Measurements from ENCODE around the gene PAGR1. TPM values are rescaled to one million over a fixed set of nuclear protein-coding genes. Genes with fewer than 3 reads are reported as not detected.
"Not testable (repeated sequence)": the region's sequence is repeated elsewhere in the genome, so short reads cannot be mapped to it uniquely, and the experiment has no call there.

PAGR1 gene
- total RNA-seq, 1 donor from 2014 or later = 47.2 TPM

GRCh38 chr16:29790183-29790948 lies 25.6 kb upstream of the PAGR1 start, which contains the start of gene KIF22:
Gene KIF22 (plus strand): TSS chr16:29790751. CDS start chr16:29790760, 9 bp downstream.
- H3K36me3 Mint-ChIP-seq = peaks cover 12% of the 10 kb centered on the region
- Histone ChIP-seq H3K4me3 (peak within 1 kb of the TSS; percentile 95), H2AFZ (replicated peaks) (peak within 1 kb of the TSS; percentile 85), H4K20me1 (ENCODE audit: low read depth) (peaks cover 30% of the 10 kb centered on the region), H3K79me2 (ENCODE audit: low read depth) (peaks cover 48% of the 10 kb centered on the region), H3K36me3 (no peaks in the 10 kb centered on the region), H3K9ac (peak within 1 kb of the TSS; percentile 74), H3K4me2 (peak within 1 kb of the TSS; percentile 99), H3K4me1 (peaks cover 18% of the 10 kb centered on the region), H3F3A (ENCODE audit: low read depth) (peaks cover 12% of the 10 kb centered on the region), H3K27me3 (no peaks in the 10 kb centered on the region), H3K27ac (no peak within 1 kb of the TSS), H3K9me3 (ENCODE audit: low read depth) (no peaks in the 10 kb centered on the region)
- peak; percentile 100 for DNase-seq (ENCODE audit: low spot score)
- peak within 1 kb of the TSS; percentile 97 for H3K4me3 Mint-ChIP-seq
- H3K27me3 Mint-ChIP-seq (ENCODE audit: insufficient read depth, low read depth) = peaks cover 8% of the 10 kb centered on the region
- H3K4me1 Mint-ChIP-seq = peaks cover 32% of the 10 kb centered on the region
- peaks cover 2% of the 10 kb centered on the region for H3K9me3 Mint-ChIP-seq
- H3K27ac Mint-ChIP-seq = peak within 1 kb of the TSS; percentile 98
- TF ChIP-seq CTCF (IDR thresholded peaks at IDR 0.05) = peak; percentile 73
- no peak for TF ChIP-seq EZH2phosphoT487 (IDR thresholded peaks at IDR 0.05)
- no peak for TF ChIP-seq EZH2 (IDR thresholded peaks at IDR 0.05)

- H3K4me1 Mint-ChIP-seq = peaks cover 31% of the 10 kb centered on the region
- H3K9me3 Mint-ChIP-seq = no peaks in the 10 kb centered on the region
- TF ChIP-seq EZH2phosphoT487 (IDR thresholded peaks at IDR 0.05) (no peak), EZH2 (IDR thresholded peaks at IDR 0.05) (no peak), CTCF (IDR thresholded peaks at IDR 0.05) (no peak)
- H3K4me3 Mint-ChIP-seq = peak overlapping the region; percentile 97
- Histone ChIP-seq H3K27ac (no peak overlapping the region), H3K4me3 (peak overlapping the region; percentile 95), H3K9me3 (ENCODE audit: low read depth) (no peaks in the 10 kb centered on the region), H3F3A (ENCODE audit: low read depth) (peaks cover 8% of the 10 kb centered on the region), H3K36me3 (no peaks in the 10 kb centered on the region), H2AFZ (replicated peaks) (peak overlapping the region; percentile 80), H3K9ac (peak overlapping the region; percentile 74), H3K4me1 (peaks cover 18% of the 10 kb centered on the region), H3K4me2 (peak overlapping the region; percentile 99), H4K20me1 (ENCODE audit: low read depth) (peaks cover 36% of the 10 kb centered on the region), H3K27me3 (no peaks in the 10 kb centered on the region), H3K79me2 (ENCODE audit: low read depth) (peaks cover 56% of the 10 kb centered on the region)
- H3K36me3 Mint-ChIP-seq = peaks cover 12% of the 10 kb centered on the region
- peak; percentile 30 for DNase-seq (ENCODE audit: low spot score)
- peaks cover 8% of the 10 kb centered on the region for H3K27me3 Mint-ChIP-seq (ENCODE audit: insufficient read depth, low read depth)
- H3K27ac Mint-ChIP-seq = peak overlapping the region; percentile 95
These were observed 24.8 kb upstream of the PAGR1 start for GRCh38 chr16:29790949-29791844.

- peaks cover under 1% of the 10 kb centered on the region for H3K36me3 ChIP-seq
- H3K27ac Mint-ChIP-seq = peak overlapping the region; percentile 6
- no peak overlapping the region for H2AFZ ChIP-seq (replicated peaks)
- H3K9me3 ChIP-seq (ENCODE audit: low read depth) = no peaks in the 10 kb centered on the region
- H3K79me2 ChIP-seq (ENCODE audit: low read depth) = peaks cover 65% of the 10 kb centered on the region
- peak overlapping the region; percentile 95 for H3K4me3 ChIP-seq
- H3K4me2 ChIP-seq = peak overlapping the region; percentile 99
- no peak for TF ChIP-seq CTCF (IDR thresholded peaks at IDR 0.05)
- TF ChIP-seq EZH2 (IDR thresholded peaks at IDR 0.05) = no peak
- no peak for TF ChIP-seq EZH2phosphoT487 (IDR thresholded peaks at IDR 0.05)
- no peaks in the 10 kb centered on the region for H3K9me3 Mint-ChIP-seq
- H3K36me3 Mint-ChIP-seq = peaks cover 16% of the 10 kb centered on the region
- H3K4me1 ChIP-seq = peaks cover 18% of the 10 kb centered on the region
- H3K9ac ChIP-seq = peak overlapping the region; percentile 74
- H3K4me1 Mint-ChIP-seq = peaks cover 31% of the 10 kb centered on the region
- H3K27me3 ChIP-seq = no peaks in the 10 kb centered on the region
- H4K20me1 ChIP-seq (ENCODE audit: low read depth) = peaks cover 39% of the 10 kb centered on the region
- peak overlapping the region; percentile 97 for H3K4me3 Mint-ChIP-seq
- H3F3A ChIP-seq (ENCODE audit: low read depth) = peaks cover 8% of the 10 kb centered on the region
- H3K27me3 Mint-ChIP-seq (ENCODE audit: insufficient read depth, low read depth) = peaks cover 3% of the 10 kb centered on the region
- H3K27ac ChIP-seq = no peak overlapping the region
- no peak for DNase-seq (ENCODE audit: low spot score)
These were observed 23.8 kb upstream of the PAGR1 start for GRCh38 chr16:29791845-29792807.

- H3K79me2 ChIP-seq (ENCODE audit: low read depth) = peaks cover 70% of the 10 kb centered on the region
- H3K27me3 ChIP-seq = not testable (repeated sequence)
These were observed 22.8 kb upstream of the PAGR1 start for GRCh38 chr16:29793153-29793552.

More at GRCh38 chr16:29793153-29793552, 22.8 kb upstream of the PAGR1 start:
- H3K27me3 Mint-ChIP-seq (ENCODE audit: insufficient read depth, low read depth); H3K9me3 ChIP-seq (ENCODE audit: low read depth); H3K36me3 ChIP-seq; H3K4me3 ChIP-seq; H2AFZ ChIP-seq (replicated peaks); H3K9me3 Mint-ChIP-seq; H3K4me2 ChIP-seq; DNase-seq (ENCODE audit: low spot score); H3K27ac ChIP-seq; H3K27ac Mint-ChIP-seq; H3F3A ChIP-seq (ENCODE audit: low read depth); H3K9ac ChIP-seq: not testable (repeated sequence)
- peaks cover 31% of the 10 kb centered on the region for H3K4me1 Mint-ChIP-seq
- peaks cover 24% of the 10 kb centered on the region for H3K36me3 Mint-ChIP-seq
- H3K4me3 Mint-ChIP-seq = peak overlapping the region; percentile 25
- H4K20me1 ChIP-seq (ENCODE audit: low read depth) = peaks cover 39% of the 10 kb centered on the region
- peaks cover 18% of the 10 kb centered on the region for H3K4me1 ChIP-seq
